HG03060 (cell line): ENCODE data around the gene TPSG1.
"Not testable (repeated sequence)": the region's sequence is repeated elsewhere in the genome, so short reads cannot be mapped to it uniquely, and the experiment has no call there.

Experiments
- ATAC-seq: cut with Tn5 transposase; IDR thresholded peaks from one replicate; pipeline ENCODE4 v1.9.1; 2021; ENCODE audit warnings: low read depth, moderate number of reproducible peaks; ENCODE audit not compliant: unreplicated experiment

TPSG1 gene

GRCh38 chr16:1225051-1225451 lies at the start of gene TPSG1:
TSS of gene TPSG1 (minus strand) at chr16:1225268. CDS start at chr16:1225252, 16 bp downstream.
- no peak for ATAC-seq

GRCh38 chr16:1274767-1275166 lies 49.7 kb upstream of the TPSG1 start:
- no peak for ATAC-seq

DNA sequence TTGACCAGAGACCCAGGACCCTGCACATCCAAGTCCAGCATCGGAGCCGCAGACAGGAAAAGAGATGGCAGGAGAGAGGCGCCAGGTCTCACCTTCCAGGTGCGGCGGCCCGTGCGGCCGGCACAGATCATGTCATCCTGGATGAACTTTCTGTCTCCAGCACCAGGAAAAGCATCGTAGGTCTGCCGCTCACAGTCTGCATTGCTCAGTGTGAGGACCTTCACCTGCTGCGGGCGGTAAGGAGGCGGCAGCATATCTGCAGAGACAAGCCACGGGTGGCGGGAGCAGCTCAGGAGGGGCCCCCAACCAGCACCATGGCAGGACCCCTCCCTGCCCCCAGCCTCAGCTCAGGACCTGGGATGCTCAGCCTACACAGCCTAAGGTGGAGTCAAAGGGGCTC lies 48.7 kb upstream of the TPSG1 start:
- no peak for ATAC-seq

DNA sequence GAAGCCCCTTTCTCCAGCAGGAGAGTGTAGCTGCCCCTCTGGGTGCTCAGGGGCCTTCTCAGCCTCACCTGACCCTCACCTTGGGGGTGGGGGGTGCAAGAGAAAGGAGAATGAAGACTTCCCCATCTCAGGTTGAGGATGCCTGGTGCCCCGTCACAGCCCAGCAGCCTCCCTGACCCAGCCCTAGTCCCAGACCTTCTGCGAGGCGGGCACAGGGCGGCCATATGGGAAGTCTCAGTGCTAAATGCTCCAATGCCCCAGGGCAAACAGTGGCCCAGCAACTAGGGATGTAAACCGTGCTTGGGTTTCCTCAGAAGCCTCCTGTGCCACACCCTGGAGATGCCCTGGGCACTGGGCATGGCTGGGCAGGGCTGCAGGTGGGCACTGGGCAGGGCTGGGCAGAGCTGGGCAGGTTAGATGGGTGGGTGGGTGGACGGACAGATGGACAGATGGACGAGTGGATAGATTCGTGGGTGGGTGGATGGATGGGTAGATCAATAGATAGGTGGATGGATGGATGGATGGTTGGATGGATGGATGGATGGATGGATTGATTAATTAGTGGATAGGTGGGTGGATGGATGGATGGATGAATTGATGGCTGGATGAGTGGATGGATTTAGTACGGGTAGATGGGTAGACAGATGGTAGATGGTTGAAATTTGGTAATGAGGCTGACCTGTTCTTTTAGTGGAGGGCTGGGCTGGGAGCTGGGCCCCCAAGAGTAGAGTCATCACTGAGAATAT lies 47.6 kb upstream of the TPSG1 start:
- ATAC-seq: no peak

GRCh38 chr16:1271724-1272413 lies 46.8 kb upstream of the TPSG1 start:
- not testable (repeated sequence) for ATAC-seq

DNA sequence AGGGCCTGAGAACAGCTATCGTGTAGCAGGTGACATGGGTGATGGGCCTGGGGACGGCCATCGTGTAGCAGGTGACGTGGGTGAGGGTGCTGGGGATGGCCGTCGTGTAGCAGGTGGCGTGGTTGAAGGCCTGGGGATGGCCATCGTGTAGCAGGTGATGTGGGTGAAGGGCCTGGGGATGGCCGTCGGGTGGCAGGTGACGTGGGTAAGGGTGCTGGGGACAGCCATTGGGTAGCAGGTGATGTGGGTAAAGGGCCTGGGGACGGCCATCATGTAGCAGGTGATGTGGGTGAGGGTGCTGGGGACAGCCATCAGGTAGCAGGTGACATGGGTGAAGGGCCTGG lies 46.3 kb upstream of the TPSG1 start:
- ATAC-seq: no peak

- not testable (repeated sequence) for ATAC-seq
Measured at GRCh38 chr16:1269418-1269817, 44.4 kb upstream of the TPSG1 start.

- no peak for ATAC-seq
Measured at GRCh38 chr16:1265826-1266225, 40.8 kb upstream of the TPSG1 start.

DNA sequence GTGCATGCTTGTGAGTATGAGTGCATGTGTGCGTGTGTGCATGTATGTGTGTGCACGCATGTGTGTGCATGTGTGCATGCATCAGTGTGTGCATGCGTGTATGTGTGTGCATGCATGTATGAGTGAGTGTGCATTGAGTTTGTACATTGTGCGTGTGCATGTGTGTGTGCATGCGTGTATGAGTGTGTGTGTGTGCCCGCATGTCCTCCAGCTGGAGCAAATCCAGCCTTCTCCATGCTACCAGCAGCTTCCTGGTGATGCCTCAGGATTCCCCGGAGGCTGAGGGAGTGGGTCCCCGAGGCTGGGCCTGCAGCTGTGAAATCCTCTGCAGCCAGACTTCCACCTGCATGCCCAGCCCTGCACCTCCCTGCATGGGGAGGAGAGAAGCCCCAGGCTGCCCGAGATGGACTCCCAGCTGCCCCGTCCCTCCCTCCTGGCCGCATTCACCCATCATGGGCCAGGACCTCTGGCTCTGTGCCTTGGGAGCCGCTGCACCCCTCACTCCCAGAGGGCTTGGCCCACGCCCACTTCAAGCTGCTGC lies 40.1 kb upstream of the TPSG1 start:
- ATAC-seq: no peak

- no peak for ATAC-seq
Measured at GRCh38 chr16:1264345-1265089, 39.4 kb upstream of the TPSG1 start.

- ATAC-seq: no peak
Measured at GRCh38 chr16:1263591-1264344, 38.7 kb upstream of the TPSG1 start.

- no peak for ATAC-seq
Measured at GRCh38 chr16:1262846-1263221, 37.8 kb upstream of the TPSG1 start.

DNA sequence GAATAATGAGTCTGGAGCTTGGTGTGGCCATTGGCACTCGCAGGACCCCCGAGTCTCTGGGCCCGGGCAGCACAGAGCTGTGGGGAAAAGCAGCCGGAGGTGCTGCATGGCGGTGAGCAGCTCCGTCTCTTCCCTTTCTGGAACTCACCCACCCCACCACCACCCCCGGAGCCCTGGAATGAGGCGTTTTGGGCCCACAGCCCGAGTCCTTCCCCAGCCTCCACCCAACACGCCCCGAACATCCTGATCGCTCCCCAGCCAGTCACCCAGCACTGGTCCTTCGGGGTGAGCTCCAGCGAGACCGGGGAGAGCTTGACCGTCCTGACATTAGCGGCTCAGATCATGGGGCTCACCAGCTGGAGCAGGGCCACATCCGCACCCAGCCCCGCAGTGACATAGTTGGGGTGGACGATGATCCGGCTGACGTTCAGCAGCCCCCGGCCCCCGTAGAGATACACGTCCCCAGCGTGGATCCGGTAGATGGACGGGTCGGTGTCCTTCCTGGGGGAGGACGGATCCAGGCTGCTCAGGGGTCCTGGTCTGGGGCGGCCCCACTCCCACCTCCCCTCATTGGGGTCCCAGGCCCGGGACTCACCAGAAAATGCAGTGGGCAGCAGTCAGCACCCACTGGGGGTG lies 37.3 kb upstream of the TPSG1 start:
- ATAC-seq: no peak

DNA sequence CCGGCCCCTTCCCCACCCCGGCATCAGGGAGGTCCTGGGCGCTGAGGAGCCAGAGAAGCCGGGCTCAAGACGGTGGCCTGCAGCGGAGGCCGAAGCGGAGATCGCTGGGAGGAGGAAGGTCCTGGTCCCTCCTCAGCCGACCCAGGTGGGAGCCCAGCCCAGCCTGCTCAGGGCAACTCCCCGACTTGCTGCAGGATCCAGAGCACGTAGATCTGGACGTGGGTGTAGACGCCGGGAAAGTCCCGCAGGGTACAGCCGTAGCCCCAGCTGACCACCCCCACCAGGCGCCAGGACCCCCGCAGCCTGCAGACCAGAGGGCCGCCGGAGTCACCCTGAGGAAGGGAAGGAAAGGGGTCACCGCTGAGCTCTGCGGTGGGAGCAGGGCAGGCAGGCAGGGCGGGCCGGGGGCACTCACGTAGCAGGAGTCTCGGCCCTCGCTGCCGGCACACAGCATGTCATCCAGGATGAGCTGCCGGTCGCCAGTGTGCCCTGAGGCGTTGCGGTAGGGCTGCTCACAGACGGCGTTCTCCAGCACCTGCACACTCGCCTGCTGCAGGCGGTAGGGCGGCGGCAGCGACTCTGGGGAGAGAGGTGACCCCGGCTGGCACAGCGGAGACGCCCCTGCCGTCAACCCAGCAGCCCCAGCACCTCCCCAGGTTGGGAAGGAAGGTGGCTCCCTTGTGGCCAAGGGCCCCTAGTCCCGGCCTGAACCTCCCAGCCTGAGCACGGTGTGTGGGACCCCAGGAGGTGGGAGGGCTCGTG lies 36.2 kb upstream of the TPSG1 start:
- no peak for ATAC-seq

DNA sequence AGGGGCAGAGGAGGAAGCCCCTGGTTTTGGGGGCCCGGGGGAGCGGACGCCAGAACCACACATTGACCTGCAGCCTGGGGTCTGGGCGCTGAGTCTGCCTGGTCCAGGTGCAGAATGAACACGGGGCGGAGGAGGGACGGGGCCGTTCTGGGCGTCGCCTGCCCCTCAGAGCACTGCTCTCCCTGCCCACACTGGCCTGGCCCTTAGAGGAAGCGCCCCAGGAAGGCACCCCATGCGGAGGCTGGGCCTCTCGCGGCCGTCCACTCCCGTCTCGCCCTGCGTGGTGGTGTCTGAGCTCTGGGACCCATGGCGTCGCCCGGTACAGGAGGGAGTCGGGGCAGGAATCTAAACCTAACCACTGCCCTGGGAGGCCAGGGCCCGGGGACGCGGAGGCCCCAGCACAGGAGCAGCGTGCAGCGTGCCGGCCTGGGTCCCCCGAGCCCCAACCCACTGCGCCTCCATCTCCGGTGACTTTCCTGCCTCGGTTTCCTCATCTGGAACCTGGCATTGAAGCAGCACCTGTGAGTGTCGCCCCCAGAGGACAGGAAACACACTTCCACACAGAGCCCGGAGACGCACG lies 35.1 kb upstream of the TPSG1 start:
- ATAC-seq: no peak

GRCh38 chr16:1259760-1260068 lies 34.6 kb upstream of the TPSG1 start:
- no peak for ATAC-seq

- no peak for ATAC-seq
Measured at GRCh38 chr16:1258906-1259759, 34.1 kb upstream of the TPSG1 start.

DNA sequence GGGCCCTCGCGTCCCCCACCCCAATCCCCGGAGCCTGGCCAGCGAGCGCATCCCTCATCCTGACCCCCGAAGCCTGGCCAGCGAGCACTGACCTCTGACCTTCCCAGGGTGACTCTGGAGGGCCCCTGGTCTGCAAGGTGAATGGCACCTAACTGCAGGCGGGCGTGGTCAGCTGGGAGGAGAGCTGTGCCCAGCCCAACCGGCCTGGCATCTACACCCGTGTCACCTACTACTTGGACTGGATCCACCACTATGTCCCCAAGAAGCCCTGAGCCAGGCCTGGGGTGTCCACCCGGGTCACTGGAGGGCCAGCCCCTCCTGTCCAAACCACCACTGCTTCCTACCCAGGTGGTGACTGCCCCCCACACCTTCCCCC lies 33.1 kb upstream of the TPSG1 start:
- ATAC-seq: no peak
